HG03045 (cell line): ENCODE measurements around the gene THBS3.
"Not testable (repeated sequence)": the region's sequence is repeated elsewhere in the genome, so short reads cannot be mapped to it uniquely, and the experiment has no call there.

ENCODE experiments used
- ATAC-seq: cut with Tn5 transposase; IDR thresholded peaks from one replicate; pipeline ENCODE4 v1.9.1; 2021; ENCODE audit warnings: mild to moderate bottlenecking, moderate library complexity; ENCODE audit not compliant: unreplicated experiment

Gene THBS3

GRCh38 chr1:155207806-155208540 lies at the start of gene THBS3:
THBS3 (minus strand) TSS chr1:155207897; CDS start chr1:155207876, 21 bp downstream.
- ATAC-seq = no peak

GRCh38 chr1:155256058-155256852 lies 48.6 kb upstream of the THBS3 start:
- no peak for ATAC-seq

GRCh38 chr1:155255243-155256007 lies 47.7 kb upstream of the THBS3 start, which contains the start of gene ENTREP3:
ENTREP3 (minus strand) TSS chr1:155255483; CDS start chr1:155254877, 606 bp downstream.
- ATAC-seq = peak; percentile 45

- ATAC-seq = no peak
These were observed 47.1 kb upstream of the THBS3 start for GRCh38 chr1:155254714-155255242.

GRCh38 chr1:155254228-155254713 lies 46.6 kb upstream of the THBS3 start:
- ATAC-seq = no peak

GRCh38 chr1:155253797-155254196 lies 46.1 kb upstream of the THBS3 start:
- ATAC-seq = no peak

GRCh38 chr1:155253208-155253607 lies 45.5 kb upstream of the THBS3 start:
- no peak for ATAC-seq

GRCh38 chr1:155251566-155251965 lies 43.9 kb upstream of the THBS3 start:
- ATAC-seq = no peak

- ATAC-seq = peak; percentile 82
These were observed 43.1 kb upstream of the THBS3 start for GRCh38 chr1:155250633-155251449.

- peak; percentile 8 for ATAC-seq
These were observed 42.5 kb upstream of the THBS3 start for GRCh38 chr1:155250246-155250632.

GRCh38 chr1:155247667-155248553 lies 40.2 kb upstream of the THBS3 start:
- ATAC-seq = no peak

GRCh38 chr1:155246796-155247195 lies 39.1 kb upstream of the THBS3 start:
- not testable (repeated sequence) for ATAC-seq

- no peak for ATAC-seq
These were observed 37.4 kb upstream of the THBS3 start for GRCh38 chr1:155245163-155245524.

GRCh38 chr1:155244368-155245162 lies 36.9 kb upstream of the THBS3 start:
- ATAC-seq = peak; percentile 83

GRCh38 chr1:155242805-155243358 lies 35.2 kb upstream of the THBS3 start:
- ATAC-seq = no peak

GRCh38 chr1:155241841-155242264 lies 34.2 kb upstream of the THBS3 start:
- ATAC-seq = no peak

- no peak for ATAC-seq
These were observed 33.5 kb upstream of the THBS3 start for GRCh38 chr1:155241069-155241679.
